Esophagus squamous epithelium (tissue), 5 donors: ENCODE measurements around the gene RGL3. TPM values are rescaled to one million over a fixed set of nuclear protein-coding genes. Genes with fewer than 3 reads are reported as not detected.
"Not testable (repeated sequence)": the region's sequence is repeated elsewhere in the genome, so short reads cannot be mapped to it uniquely, and the experiment has no call there.

Source experiments
- DNase-seq: peaks from one replicate; lab custom pipeline; 2025; lab: John Stamatoyannopoulos, UW
- H3K27ac ChIP-seq, 4 donors: fragments of 200-600 bp; sonication (generic); one replicate each; pipeline ENCODE4 v1.5.1; 2016 to 2019; ENCODE audit warnings: mild to moderate bottlenecking in 1 of 4
- H3K27me3 ChIP-seq, 4 donors: fragments of 200-600 bp; sonication (generic); 1 replicate in 3 of 4; 2 replicates in 1 of 4; pipeline versions ENCODE4 v1.5.1 to v1.6.0; 2017 to 2021; ENCODE audit warnings: antibody characterized with exemption in 1 of 4
- H3K36me3 ChIP-seq, 3 donors: fragments of 200-600 bp; sonication (generic); one replicate each; pipeline ENCODE4 v1.5.1; 2016 to 2019
- H3K4me1 ChIP-seq, 3 donors: fragments of 200-600 bp; sonication (generic); one replicate each; pipeline ENCODE4 v1.5.1; 2017 to 2019
- H3K4me3 ChIP-seq, 4 donors: fragments of 200-600 bp; sonication (generic); 1 replicate in 3 of 4; 2 replicates in 1 of 4; pipeline ENCODE4 v1.5.1; 2016 to 2019; ENCODE audit warnings: mild to moderate bottlenecking in 2 of 4, moderate library complexity in 1 of 4
- H3K9me3 ChIP-seq, 3 donors: fragments of 200-600 bp; sonication (generic); one replicate each; pipeline ENCODE4 v1.5.1; 2016 to 2019
- CTCF ChIP-seq, 6 experiments: fragments of 450-650 bp in 4 of 6; fragments of 200-600 bp in 2 of 6; sonication (generic) in 2 of 6; IDR thresholded peaks; one replicate each; pipeline ENCODE4 v1.5.1; 2016 to 2019; ENCODE audit warnings: antibody characterized with exemption in 6 of 6, mild to moderate bottlenecking in 4 of 6, moderate library complexity in 4 of 6
- POLR2A ChIP-seq, 4 donors: fragments of 450-650 bp; IDR thresholded peaks; one replicate each; pipeline ENCODE4 v1.6.1; 2017; ENCODE audit warnings: antibody characterized with exemption in 4 of 4, mild to moderate bottlenecking in 4 of 4, moderate library complexity in 3 of 4
- WGBS, 2 donors: methylation state at CpG; one replicate each; pipeline ENCODE4 v1.1.5; 2018; 5-methylcytosine and 5-hydroxymethylcytosine counted together
- intact Hi-C: fragments of 100-400 bp; cut with DNase I; formaldehyde crosslinking; loops from one replicate; pipeline ENCODE4 v1.15.0; 2022
- total RNA-seq, 4 donors: library from RNA; depleted of rRNA; stranded (reverse); fragments of >200 nt; gene quantifications; one replicate each; pipeline ENCODE4 v1.1.0, GENCODE V29; 2016
- donor health status: DM: yes; HTN: yes; CAD: no.

Gene RGL3
- total RNA-seq: 1 to 10 TPM in 1 of 4 donors, under 1 TPM in 3; 0.22 to 1.9 (median 0.45) TPM

- H3K36me3 ChIP-seq: no peaks in the 10 kb centered on the region
- no peak for TF ChIP-seq POLR2A (IDR thresholded peaks at IDR 0.05)
- TF ChIP-seq CTCF (IDR thresholded peaks at IDR 0.05): no peak
- peak within 1 kb of the TSS; percentile 16 to 62 (median 38) for H3K4me3 ChIP-seq
- no peaks in the 10 kb centered on the region for H3K9me3 ChIP-seq
- no peak for DNase-seq
- H3K27ac ChIP-seq: peak within 1 kb of the TSS in 3 of 4 donors; percentile 30 to 42 (median 36)
- 0 to 4% methylated on average over 10 to 16 of the region's 72 CpGs for WGBS, 2 donors
- peaks cover 26 to 61% (median 37%) of the 10 kb centered on the region in 3 donors for H3K4me1 ChIP-seq
- peaks cover 5 to 75% (median 19%) of the 10 kb centered on the region in 4 donors for H3K27me3 ChIP-seq
- intact Hi-C loops: no loop called here
These were observed at the start of gene RGL3 for GRCh38 chr19:11418549-11419506. Gene RGL3, minus strand, starts transcription at chr19:11419314. Its CDS starts 36 bp downstream, at chr19:11419278.

- H3K9me3 ChIP-seq, H3K36me3 ChIP-seq, DNase-seq, H3K4me1 ChIP-seq, H3K4me3 ChIP-seq, intact Hi-C loops, H3K27ac ChIP-seq, H3K27me3 ChIP-seq: not testable (repeated sequence)
- 27 to 37% methylated on average over 8 of the region's 8 CpGs for WGBS, 2 donors
These were observed 49.2 kb upstream of the RGL3 start for GRCh38 chr19:11468266-11468845.

- WGBS, 2 donors: no CpG with 5 or more reads among the region's 8 CpGs
- Histone ChIP-seq H3K27ac (no peak overlapping the region), H3K9me3 (no peaks in the 10 kb centered on the region), H3K4me3 (no peak overlapping the region), H3K36me3 (no peaks in the 10 kb centered on the region), H3K27me3 (peaks cover 0 to 8% (median 0%) of the 10 kb centered on the region in 4 donors), H3K4me1 (peaks cover 0 to 10% (median 0%) of the 10 kb centered on the region in 3 donors)
- TF ChIP-seq CTCF (IDR thresholded peaks at IDR 0.05) (no peak), POLR2A (IDR thresholded peaks at IDR 0.05) (no peak)
- intact Hi-C loops: no loop called here
- DNase-seq: no peak
These were observed 46.5 kb upstream of the RGL3 start for GRCh38 chr19:11465600-11465999.

- Histone ChIP-seq H3K4me3 (no peak overlapping the region), H3K27me3 (peaks cover 0 to 17% (median 0%) of the 10 kb centered on the region in 4 donors), H3K9me3 (no peaks in the 10 kb centered on the region), H3K36me3 (no peaks in the 10 kb centered on the region), H3K4me1 (peaks cover 0 to 10% (median 0%) of the 10 kb centered on the region in 3 donors), H3K27ac (no peak overlapping the region)
- intact Hi-C loops: no loop called here
- TF ChIP-seq CTCF (IDR thresholded peaks at IDR 0.05): no peak
- TF ChIP-seq POLR2A (IDR thresholded peaks at IDR 0.05): no peak
- WGBS, 2 donors: 73 to 76% methylated on average over 11 of the region's 11 CpGs
- DNase-seq: no peak
These were observed 45.5 kb upstream of the RGL3 start for GRCh38 chr19:11464333-11465265.

GRCh38 chr19:11463391-11463790 lies 44.3 kb upstream of the RGL3 start:
- Histone ChIP-seq H3K27ac (no peak overlapping the region), H3K9me3 (no peaks in the 10 kb centered on the region), H3K4me3 (no peak overlapping the region), H3K27me3 (peaks cover 0 to 22% (median 0%) of the 10 kb centered on the region in 4 donors), H3K4me1 (peaks cover 0 to 3% (median 0%) of the 10 kb centered on the region in 3 donors), H3K36me3 (no peaks in the 10 kb centered on the region)
- intact Hi-C loops: no loop called here
- DNase-seq: no peak
- TF ChIP-seq POLR2A (IDR thresholded peaks at IDR 0.05): no peak
- TF ChIP-seq CTCF (IDR thresholded peaks at IDR 0.05): no peak
- 64 to 69% methylated on average over 5 to 8 of the region's 12 CpGs for WGBS, 2 donors
